Superior temporal gyrus (tissue), 1 donor: ENCODE measurements around the gene APOL5.
"Not testable (repeated sequence)": the region's sequence is repeated elsewhere in the genome, so short reads cannot be mapped to it uniquely, and the experiment has no call there.

Source experiments
- DNase-seq: peaks from one replicate; pipeline ENCODE4 v3.0.0-alpha.2; 2016; ENCODE audit errors: extremely low spot score

Gene APOL5

GRCh38 chr22:35711336-35711735 lies 6.3 kb upstream of the APOL5 start:
- no peak for DNase-seq

- DNase-seq: no peak
Observed at GRCh38 chr22:35712672-35713071, 5.0 kb upstream of the APOL5 start.

GRCh38 chr22:35719212-35719875 lies 1.7 kb downstream of the APOL5 start:
- DNase-seq: no peak

GRCh38 chr22:35721960-35722359 lies 4.3 kb downstream of the APOL5 start:
- no peak for DNase-seq

- no peak for DNase-seq
Observed at GRCh38 chr22:35725521-35725920, 7.8 kb downstream of the APOL5 start.

- DNase-seq: no peak
Observed at GRCh38 chr22:35726398-35726797, 8.7 kb downstream of the APOL5 start.

DNA sequence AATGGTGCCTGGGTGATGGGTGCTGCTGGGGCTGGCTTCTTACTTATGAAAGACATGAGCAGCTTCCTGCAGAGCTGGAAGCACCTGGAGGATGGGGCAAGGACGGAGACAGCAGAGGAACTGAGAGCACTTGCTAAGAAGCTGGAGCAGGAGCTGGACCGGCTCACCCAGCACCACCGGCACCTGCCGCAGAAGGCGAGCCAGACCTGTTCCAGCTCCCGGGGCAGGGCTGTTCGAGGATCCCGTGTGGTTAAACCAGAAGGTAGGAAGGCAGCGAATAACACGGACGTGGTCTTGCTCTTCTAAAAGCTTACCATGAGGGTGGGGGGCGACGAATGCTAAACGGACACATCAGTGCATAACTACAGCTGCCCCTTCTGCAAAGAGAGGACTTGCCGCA lies 9.3 kb downstream of the APOL5 start:
- no peak for DNase-seq

DNA sequence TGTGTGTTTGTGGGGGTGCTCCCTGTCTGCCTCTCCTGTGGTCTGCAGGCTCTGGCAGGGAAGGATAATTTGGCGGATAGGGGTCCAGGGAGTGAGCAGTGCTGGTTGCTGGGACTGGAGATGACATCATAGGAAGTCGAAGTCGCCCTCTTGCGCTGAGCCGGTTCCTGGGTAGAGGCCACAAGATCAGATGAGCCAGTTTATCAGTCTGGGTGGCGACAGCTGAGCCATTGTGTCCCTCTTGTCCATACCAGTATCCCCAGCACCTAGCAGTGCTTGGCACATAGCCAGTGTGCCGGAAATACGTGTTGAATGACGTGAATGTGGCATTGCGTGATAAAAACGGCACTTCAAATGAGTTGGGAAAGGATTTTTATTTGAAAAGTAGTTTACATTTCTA lies 9.8 kb downstream of the APOL5 start:
- DNase-seq: no peak

DNA sequence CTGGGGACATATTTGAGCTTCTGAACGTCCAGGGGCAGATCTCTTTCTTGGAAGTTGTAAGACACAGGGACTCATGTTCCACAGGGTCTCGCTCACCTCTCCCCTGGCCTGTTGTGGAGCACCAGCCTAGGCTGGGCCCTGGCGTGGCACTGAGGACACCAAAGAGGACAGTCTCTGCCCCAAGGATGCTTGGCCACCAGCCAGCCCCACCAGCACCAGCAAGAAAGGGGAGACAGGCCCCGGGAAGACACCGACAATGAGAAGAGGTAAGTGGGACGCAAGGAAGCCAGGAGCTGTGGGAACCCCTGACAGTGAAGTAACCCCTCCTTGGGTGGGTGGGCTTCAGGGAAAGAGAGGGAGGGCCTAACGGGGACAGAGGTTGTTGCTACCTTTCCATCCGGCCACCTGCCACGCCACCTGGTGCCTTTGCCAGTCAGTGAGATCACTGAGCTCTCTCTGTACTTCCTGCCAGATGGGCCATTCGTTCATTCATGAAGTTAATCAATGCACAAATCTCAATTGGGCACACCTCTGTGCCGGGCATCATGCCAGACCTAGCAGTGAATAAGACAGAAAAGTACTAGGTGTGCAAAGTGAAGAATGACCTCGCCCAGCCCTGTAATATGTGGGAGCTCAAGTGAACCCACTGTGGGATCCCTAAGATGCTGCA lies 11.1 kb downstream of the APOL5 start:
- no peak for DNase-seq

GRCh38 chr22:35729309-35729698 lies 11.6 kb downstream of the APOL5 start:
- no peak for DNase-seq

GRCh38 chr22:35731321-35731720 lies 13.6 kb downstream of the APOL5 start:
- DNase-seq: no peak

GRCh38 chr22:35732116-35732515 lies 14.4 kb downstream of the APOL5 start:
- DNase-seq: no peak

DNA sequence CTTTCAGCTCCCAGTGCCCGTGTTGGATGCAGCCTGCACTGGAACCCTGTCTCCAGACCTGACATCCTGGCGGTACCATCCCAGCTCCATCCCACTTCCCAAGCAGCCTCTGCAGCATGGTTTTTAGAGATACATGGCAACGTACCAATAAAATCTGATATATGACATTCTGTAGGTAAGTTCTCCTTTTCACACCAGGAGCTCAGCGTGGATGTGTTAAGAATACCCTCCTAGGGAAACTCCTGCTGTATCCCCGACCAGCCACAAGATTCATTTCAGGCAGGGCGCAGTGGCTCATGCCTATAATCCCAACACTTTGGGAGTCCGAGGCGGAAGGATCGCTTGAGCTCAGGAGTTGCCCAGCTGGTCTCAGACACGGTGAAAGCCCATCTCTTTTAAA lies 15.4 kb downstream of the APOL5 start:
- DNase-seq: no peak

- DNase-seq: no peak
Observed at GRCh38 chr22:35733791-35734516, 16.3 kb downstream of the APOL5 start.

GRCh38 chr22:35734517-35734827 lies 16.8 kb downstream of the APOL5 start:
- no peak for DNase-seq

DNA sequence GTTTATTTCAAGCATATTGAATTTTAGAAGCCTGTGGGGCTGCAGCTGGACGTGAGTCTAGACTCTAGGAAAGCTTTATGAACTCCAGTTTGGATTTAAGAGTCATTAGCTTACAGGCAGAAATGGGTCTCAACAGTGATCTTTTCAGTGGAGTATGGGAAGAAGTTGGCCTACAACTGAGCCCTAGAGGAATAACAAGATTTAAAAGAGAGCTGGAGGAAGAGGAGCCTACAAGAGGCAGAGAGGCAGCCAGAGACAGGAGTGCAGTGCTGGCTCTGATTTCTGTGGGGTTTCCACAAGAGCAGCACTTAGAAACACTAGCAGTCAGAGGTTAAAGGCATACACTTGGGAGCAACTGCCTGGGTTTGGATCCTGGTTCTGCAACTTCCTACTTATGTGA lies 17.9 kb downstream of the APOL5 start:
- no peak for DNase-seq

DNA sequence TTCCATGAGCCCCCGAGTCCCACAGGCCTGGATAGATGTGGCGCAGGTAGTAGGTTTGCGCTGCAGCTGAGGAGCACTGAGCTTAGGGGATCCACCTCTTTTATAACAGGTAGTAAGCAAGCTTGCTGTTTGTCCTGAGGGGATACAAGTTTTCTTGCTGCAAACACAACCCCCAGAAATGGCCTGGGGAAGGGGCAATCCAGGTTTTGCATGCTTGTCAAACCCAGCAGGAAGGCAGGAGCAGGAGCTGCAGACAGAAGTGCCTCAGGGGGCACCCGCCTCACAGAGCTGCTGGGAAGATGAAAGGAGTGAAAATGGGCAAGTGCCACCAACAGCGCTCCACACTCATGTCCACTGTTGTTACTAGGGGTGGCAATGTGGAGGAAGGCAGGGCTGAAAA lies 18.5 kb downstream of the APOL5 start:
- no peak for DNase-seq

DNA sequence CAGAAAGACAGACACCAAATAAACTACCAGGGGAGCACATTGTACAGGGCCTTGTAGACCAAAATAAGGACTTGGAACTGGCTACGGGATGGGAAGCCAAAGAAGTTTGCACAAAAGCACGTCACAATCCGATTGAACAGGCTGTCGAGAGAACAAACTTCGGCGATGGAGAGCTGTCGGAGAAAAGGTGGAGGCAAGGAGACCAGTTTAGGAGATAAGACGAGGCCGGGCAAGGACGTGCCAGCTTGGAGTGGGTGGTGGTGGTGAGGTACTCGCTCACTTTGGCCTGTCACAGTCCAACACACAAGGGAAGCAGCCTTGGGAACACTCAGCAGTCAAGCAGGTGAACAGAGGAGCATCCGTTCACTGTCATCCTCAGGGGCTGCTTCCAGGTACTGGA lies 19.0 kb downstream of the APOL5 start:
- DNase-seq: no peak

DNA sequence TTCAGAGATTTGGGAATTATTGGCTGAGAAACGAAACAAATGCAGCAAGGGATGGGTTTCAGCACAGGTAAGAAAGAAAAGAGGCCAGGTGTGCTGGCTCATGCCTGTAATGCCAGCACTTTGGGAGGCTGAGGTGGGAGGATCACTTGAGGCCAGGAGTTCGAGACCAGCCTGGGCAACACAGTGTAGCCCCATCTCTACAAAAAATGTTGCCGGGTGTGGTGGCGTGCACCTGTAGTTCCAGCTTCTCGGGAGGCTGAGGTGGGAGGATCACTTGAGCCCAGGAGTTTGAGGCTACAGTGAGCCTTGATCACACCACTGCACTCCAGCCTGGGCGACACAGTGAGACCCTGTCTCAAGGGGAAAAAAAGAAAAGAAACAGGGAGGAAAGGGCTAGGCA lies 20.2 kb downstream of the APOL5 start:
- DNase-seq: not testable (repeated sequence)

DNA sequence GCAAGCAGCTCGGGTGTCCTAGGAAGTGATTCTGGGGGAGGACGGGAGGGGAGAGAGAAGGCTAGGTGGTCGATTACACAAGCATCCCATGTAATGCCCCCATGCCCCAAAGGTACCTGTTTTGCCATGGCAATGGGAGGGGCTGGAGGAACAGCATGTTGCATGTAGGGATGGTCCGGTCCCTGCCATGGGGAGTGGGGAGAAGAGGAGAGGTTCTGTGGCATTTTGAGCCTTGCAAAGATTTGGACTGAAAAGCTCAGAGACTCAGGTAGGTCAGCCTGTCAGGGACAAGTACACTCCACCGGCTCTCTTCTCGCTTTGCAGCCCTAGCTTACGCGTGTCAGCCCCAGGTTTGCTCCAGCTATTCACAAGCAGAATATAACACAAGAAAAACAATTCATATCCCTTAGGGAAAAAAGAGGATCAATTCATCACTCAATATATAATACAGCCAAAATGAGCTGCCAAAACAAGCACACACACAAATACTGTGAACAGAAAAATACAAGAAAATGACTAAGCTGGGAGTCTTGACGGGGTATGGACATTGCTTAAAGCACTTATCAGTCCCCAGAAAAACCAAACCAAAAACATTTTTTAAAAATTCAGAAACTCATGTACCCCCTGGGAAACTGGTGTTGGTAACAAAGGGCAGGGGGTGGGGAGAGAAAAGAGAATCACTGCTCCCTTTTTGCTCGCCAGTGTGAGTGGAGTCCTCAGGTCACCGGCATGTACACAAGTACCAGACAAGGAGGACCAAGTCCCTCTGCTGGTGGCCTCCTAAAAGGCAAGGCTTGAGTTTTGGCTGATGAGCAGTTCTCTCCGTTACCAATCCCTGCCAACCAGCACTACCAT lies 21.6 kb downstream of the APOL5 start:
- no peak for DNase-seq

DNA sequence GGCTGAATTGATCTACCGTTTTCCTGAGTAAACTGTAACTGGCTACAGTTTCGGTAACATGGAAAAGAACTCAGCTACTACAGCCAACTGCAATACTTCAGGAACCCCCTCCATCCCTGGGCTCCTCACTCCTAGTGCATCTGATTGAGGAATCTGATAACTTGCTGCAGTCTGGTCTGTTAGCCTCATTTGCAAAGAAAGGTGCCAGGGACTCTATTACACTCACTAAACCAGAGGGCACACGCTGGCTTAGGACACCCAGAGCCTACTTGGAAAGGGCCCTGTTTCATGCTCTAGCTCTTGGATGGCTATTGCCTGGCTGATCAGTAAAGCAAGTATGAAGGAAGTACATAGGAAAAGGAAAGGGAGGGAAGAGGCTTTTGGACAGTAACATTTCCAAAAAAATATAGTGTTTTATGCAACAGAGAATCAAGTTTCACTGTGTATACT lies 22.3 kb downstream of the APOL5 start:
- DNase-seq: no peak

DNA sequence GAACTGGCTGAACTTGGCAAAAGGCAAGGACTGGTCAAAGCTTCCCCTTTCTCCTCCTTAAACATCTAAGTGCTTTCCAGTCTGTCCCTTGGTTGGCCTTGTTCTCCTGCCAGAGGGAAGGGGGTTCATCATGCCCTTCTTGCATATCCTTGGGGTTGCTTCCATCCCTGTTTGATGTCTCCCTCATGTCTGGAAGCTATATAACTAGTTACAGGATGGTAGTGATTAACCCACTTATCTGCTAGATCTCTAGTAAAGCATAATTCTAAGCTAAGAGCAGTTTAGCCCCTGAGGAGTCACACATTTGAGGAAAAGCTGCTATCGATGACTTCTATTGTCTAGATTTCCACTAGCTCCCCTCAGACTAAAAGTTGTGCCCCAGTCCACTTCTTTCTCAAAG lies 22.9 kb downstream of the APOL5 start:
- DNase-seq: no peak
